HG03060 (cell line): ENCODE measurements around the gene UNKL.

Source experiments
- ATAC-seq: cut with Tn5 transposase; IDR thresholded peaks from one replicate; pipeline ENCODE4 v1.9.1; 2021; ENCODE audit warnings: low read depth, moderate number of reproducible peaks; ENCODE audit not compliant: unreplicated experiment

The UNKL gene

GRCh38 chr16:1432388-1433262 is 18.1 kb upstream of the UNKL start:
- ATAC-seq, result no peak

- no peak for ATAC-seq
Observed at GRCh38 chr16:1431497-1432270, 17.2 kb upstream of the UNKL start.

DNA sequence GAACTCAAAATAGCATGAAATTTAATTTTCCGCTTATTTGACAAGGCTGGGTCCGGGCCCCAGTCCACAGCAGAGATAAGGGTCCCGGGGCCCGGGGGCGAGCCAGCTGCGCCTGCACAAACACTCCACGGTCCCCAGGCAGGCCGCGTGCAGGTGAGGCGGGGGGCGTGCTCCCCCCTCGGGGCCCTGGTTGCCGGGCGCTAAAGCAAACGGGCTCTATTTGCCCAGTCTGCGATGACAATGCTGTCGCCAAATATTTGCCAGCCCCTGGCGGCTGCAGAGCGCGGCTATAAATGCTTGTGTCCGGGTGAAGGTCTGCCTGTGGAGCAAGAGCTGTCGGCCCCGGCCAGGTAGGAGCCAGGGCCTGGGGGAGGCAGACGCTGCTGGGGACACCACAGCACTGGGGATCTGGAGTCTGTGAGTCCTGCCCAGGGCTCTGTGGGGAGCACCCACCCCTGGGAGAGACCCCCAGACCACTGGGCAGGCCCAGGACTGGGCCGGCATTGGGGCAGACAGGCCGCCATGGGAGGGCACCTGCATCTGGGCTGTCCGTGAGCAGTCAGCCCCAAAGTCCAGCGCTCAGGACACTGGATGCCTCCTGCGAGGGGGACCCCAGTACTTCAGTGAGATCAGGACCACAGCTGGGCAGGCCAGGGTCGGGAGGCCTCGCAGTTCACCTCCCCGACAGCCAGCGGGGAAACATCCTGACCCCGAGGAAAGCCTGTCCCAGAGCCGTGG is 16.4 kb upstream of the UNKL start, which contains the start of gene PERCC1:
Gene PERCC1 (plus strand): TSS at position 320 of the 738 bp plus-strand sequence. CDS start 1,516 bp downstream, outside the sequence.
- ATAC-seq, result no peak

- ATAC-seq, result no peak
Observed at GRCh38 chr16:1430214-1430758, 15.8 kb upstream of the UNKL start.

DNA sequence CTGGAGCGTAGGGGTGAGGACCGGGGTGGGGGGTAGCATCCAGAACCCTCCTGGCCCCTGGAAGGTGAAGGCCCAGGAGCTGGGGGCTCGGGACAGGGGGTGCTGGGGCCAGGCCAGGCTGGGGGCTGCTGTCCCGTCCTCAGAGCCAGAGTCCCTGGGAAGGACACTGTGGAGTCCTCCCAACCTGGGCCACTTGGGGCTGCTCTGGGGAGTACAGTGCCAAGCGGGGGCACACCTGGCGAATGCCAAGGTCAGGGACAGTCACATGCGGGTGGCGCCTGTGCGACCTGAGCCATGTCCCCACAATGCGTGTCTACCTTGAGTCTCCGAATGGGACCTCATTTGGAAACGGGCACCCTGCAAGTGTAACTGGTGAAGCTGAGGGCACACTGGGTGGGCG is 15.1 kb upstream of the UNKL start:
- no peak for ATAC-seq

DNA sequence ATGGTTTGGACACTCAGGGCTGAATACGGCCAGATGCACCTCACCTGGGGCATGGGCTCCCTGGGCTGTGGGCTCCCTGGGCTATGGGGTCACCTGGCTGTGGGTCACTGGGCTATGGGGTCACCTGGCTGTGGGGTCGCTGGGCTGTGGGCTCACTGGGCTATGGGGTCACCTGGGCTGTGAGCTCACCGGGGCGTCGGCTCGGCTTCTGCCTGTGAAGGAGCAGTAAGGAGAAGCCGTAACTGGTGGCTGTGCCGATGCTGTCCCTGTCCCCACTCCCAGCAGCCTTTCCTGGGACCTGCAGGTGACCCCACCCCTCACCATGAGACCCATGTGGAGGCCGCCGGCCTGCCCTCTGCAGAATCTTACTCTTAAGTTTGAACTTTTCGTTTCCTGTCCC is 14.5 kb upstream of the UNKL start:
- no peak for ATAC-seq

DNA sequence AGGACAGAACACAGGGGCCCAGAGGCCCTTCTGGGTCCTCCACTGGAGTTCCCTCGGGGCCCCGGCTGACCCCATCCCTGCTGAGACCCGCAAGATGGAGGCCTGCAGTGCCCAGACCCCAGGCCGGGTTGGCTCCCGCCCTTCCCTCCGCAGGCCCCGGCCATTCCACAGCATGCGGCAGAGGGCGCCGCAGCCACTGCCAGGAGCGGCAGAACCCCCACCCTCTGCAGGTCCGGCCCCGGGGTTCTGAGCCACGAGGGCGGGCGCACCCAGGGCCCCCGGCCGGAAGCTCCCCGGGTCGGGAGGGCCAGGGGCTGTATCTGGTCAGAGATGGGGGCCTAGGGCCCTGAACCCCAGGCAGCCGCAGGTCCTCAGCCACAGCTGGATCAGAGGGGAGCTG is 14.0 kb upstream of the UNKL start:
- ATAC-seq, result no peak

GRCh38 chr16:1427473-1428461 is 13.3 kb upstream of the UNKL start:
- no peak for ATAC-seq

GRCh38 chr16:1426734-1427471 is 12.4 kb upstream of the UNKL start:
- no peak for ATAC-seq

DNA sequence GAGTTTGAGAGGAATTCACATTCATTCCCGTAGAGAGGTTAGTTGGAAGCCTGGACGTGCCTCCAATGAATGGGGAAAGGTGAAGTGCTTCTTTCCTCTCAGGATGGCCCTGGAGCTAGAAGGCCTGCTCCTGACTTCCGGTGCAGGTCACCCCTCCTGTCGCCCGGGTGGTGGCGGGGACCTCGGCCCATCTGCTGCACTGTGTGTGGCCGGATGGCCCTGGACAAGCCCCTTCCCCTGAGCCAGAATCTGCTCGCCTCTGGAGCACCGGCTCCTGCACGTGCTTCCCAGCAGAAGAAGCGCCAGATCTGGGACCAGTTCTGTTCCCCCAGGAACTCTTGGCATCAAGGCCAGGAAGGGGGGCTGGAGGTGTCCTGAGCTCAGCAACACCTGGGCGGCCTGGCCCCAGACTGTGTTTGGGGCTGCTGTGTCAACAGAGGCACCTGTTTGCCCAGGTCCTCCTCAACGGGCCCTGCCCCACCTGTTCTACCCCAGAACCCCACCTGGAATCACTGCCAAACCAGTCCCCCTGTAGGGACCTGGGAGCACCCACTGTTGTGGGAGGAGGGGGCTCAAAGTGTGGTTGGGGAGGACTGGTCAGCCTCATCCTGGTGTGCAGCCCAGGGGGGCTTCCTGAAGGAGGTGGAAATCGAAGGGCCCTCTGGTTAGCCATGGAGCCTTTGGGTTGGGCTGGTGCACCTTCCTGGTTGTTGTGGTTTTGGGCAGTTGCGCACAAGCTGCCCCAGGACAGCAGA is 11.3 kb upstream of the UNKL start:
- ATAC-seq, result no peak

- ATAC-seq, result no peak
Observed at GRCh38 chr16:1424028-1424427, 9.5 kb upstream of the UNKL start.

- no peak for ATAC-seq
Observed at GRCh38 chr16:1422076-1422475, 7.6 kb upstream of the UNKL start.

GRCh38 chr16:1420111-1420539 is 5.6 kb upstream of the UNKL start:
- no peak for ATAC-seq

GRCh38 chr16:1416521-1416941 is 2.0 kb upstream of the UNKL start:
- ATAC-seq, result no peak

DNA sequence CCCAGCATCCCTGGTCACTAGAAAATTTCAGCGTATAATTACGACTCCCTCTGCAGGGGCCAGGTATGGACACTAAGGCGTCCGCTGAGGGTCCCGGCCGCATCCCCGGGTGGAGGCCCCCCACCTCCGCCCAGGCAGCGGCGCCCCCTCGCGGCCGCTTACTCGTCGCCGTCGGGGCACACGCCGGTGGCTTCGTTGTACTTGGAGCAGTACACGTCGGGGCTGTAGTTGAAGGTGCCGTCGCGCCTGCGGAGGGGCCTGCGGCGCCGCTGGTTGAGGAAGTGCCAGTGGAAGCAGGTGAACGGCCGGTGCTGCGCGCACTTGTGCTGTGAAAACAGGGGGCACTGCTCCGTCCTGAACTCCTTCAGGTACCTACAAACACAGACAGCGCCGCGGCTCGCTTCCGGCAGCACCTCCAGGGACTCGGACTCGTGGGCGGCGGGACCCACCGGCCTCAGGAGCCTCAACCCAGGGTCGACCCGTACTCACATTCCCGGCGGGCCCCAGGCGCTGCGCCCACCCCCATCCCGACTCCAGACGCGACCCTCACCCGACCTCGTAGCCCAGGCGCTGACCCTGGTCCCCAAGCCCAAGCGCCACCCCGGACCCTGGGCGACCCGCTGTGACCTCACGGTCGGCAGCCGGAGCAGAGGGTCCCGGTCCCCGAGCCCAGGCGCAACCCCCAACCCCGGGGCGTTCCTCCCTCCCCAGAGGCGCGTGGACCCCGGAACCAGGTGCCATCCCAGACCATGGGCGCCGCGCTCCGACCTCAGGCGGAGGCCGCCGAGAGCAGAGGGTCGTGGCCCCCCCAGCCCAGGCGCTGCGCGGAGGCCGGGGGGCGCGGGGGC is 596 bp downstream of the UNKL start:
- no peak for ATAC-seq

GRCh38 chr16:1412847-1413246 is 1.7 kb downstream of the UNKL start:
- ATAC-seq, result no peak

GRCh38 chr16:1408171-1408837 is 6.2 kb downstream of the UNKL start:
- no peak for ATAC-seq
